HepG2 (cell line): ENCODE results near the gene AKIP1. TPM values are rescaled to one million over a fixed set of nuclear protein-coding genes. Genes with fewer than 3 reads are reported as not detected.

Source experiments
- ATAC-seq: fragments of 200-7000 bp; cut with Tn5 transposase; 3 replicates; pipeline ENCODE4 v1.9.1; 2020; ENCODE audit warnings: mild to moderate bottlenecking, moderate library complexity
- BruUV-seq: library from RNA; stranded (reverse); fragments of 400-500 nt; replicated peaks from 2 replicates; lab custom pipeline; 2021; lab: Mats Ljungman, UMichigan
- CTCF ChIA-PET: fragments of 300-600 bp; formaldehyde crosslinking; extraction: SDS; loops from one replicate; lab custom pipeline; 2021; ENCODE audit warnings: low total read pairs, inconsistent platforms, low intra/inter-chr PET ratio; lab: Yijun Ruan, JAX
- POLR2A ChIA-PET: fragments of 350-600 bp; sonication (Branson Sonifier 250); formaldehyde crosslinking; loops from one replicate; lab custom pipeline; 2020; ENCODE audit warnings: antibody characterized with exemption, inconsistent platforms; lab: Yijun Ruan, JAX
- DNase-seq: peaks from one replicate; pipeline ENCODE4 v3.0.0-alpha.2; 2015; ENCODE audit warnings: low spot score
- FAIRE-seq: peaks from 3 replicates; lab custom pipeline; 2011; peaks lifted over from hg19 to GRCh38; lab: Jason Lieb, UNC
- H2AFZ ChIP-seq: one replicate; pipeline ENCODE4 v1.6.1; 2011; ENCODE audit warnings: low read length, inconsistent platforms
- H3K27ac ChIP-seq: fragments of 300-600 bp; 3 replicates; pipeline ENCODE4 v1.8.0; 2011; ENCODE audit warnings: mixed run types, mild to moderate bottlenecking, mixed read lengths, low read length, inconsistent platforms; ENCODE audit not compliant: insufficient read depth; ENCODE audit errors: extremely low read length
- H3K27me3 ChIP-seq, 2 experiments: fragments of 200-600 bp in 1 of 2; 2 replicates in 1 of 2; 3 replicates in 1 of 2; pipeline versions ENCODE4 v1.6.0 to v1.8.0; 2011; ENCODE audit warnings: low read length in 2 of 2, mild to moderate bottlenecking in 2 of 2, moderate library complexity in 2 of 2, inconsistent platforms in 1 of 2; ENCODE audit not compliant: insufficient read depth in 2 of 2, control insufficient read depth in 1 of 2
- H3K36me3 ChIP-seq, 2 experiments: fragments of 200-600 bp in 1 of 2; replicated peaks in 1 of 2; 2 replicates in 1 of 2; 3 replicates in 1 of 2; pipeline versions ENCODE4 v1.5.1 to v1.8.0; 2011; ENCODE audit warnings: low read length in 2 of 2, inconsistent platforms in 1 of 2; ENCODE audit not compliant: insufficient read depth in 2 of 2, control insufficient read depth in 1 of 2
- H3K4me1 ChIP-seq: 2 replicates; pipeline ENCODE4 v1.5.1; 2012; ENCODE audit warnings: low read length, inconsistent platforms; ENCODE audit not compliant: insufficient read depth
- H3K4me2 ChIP-seq: 2 replicates; pipeline ENCODE4 v1.6.0; 2011; ENCODE audit warnings: low read depth, low read length, inconsistent platforms
- H3K4me3 ChIP-seq, 3 experiments: fragments of 200-600 bp in 1 of 3; sonication (generic), shearing (Covaris generic) in 1 of 3; replicated peaks in 1 of 3; 2 replicates each; pipeline ENCODE4 v1.5.1; 2011 to 2016; ENCODE audit warnings: low read length in 3 of 3, inconsistent platforms in 2 of 3, low read depth in 2 of 3, mild to moderate bottlenecking in 2 of 3, control low read depth in 1 of 3, mixed read lengths in 1 of 3; ENCODE audit not compliant: insufficient read depth in 1 of 3
- H3K79me2 ChIP-seq: one replicate; pipeline ENCODE4 v1.6.1; 2011; ENCODE audit warnings: low read length, inconsistent platforms; ENCODE audit not compliant: insufficient read depth
- H3K9ac ChIP-seq: 2 replicates; pipeline ENCODE4 v1.6.0; 2011; ENCODE audit warnings: mild to moderate bottlenecking, low read depth, low read length, inconsistent platforms; ENCODE audit not compliant: insufficient read depth
- H3K9me3 ChIP-seq: 2 replicates; pipeline ENCODE4 v1.5.1; 2012; ENCODE audit warnings: mild to moderate bottlenecking, low read length
- H4K20me1 ChIP-seq: 2 replicates; pipeline ENCODE4 v1.6.0; 2011; ENCODE audit warnings: inconsistent platforms, mild to moderate bottlenecking, low read length, moderate library complexity; ENCODE audit not compliant: insufficient read depth
- DDIT3 ChIP-seq: sonication (generic); formaldehyde crosslinking; IDR thresholded peaks from 2 replicates; pipeline ENCODE4 v1.4.0; 2020; ENCODE audit warnings: mild to moderate bottlenecking, missing genetic modification reagents
- EZH2 ChIP-seq: conservative IDR thresholded peaks from 2 replicates; pipeline ENCODE4 v1.6.1; 2012; ENCODE audit warnings: mild to moderate bottlenecking, low read depth, low read length, moderate library complexity
- HOXA9 ChIP-seq: sonication (generic); formaldehyde crosslinking; IDR thresholded peaks from 2 replicates; pipeline ENCODE4 v1.8.1; 2022; ENCODE audit warnings: missing genetic modification reagents, mild to moderate bottlenecking, moderate library complexity, borderline replicate concordance
- ISX ChIP-seq: sonication (generic); formaldehyde crosslinking; conservative IDR thresholded peaks from 2 replicates; pipeline ENCODE4 v1.5.0; 2020; ENCODE audit warnings: missing genetic modification reagents
- WGBS: methylation state at CpG from one replicate; pipeline ENCODE4 v1.1.6; 2017; ENCODE audit warnings: low lambda C conversion rate; 5-methylcytosine and 5-hydroxymethylcytosine counted together
- in situ Hi-C: cut with HindIII; loops from 2 replicates; pipeline ENCODE4 v1.10.0; 2017; ENCODE audit warnings: low pct_unique_long_range_greater_than_20kb; ENCODE audit not compliant: extremely low pct_ligation_motif_present
- intact Hi-C: fragments of 100-400 bp; cut with micrococcal nuclease; formaldehyde crosslinking; loops from one replicate; pipeline ENCODE4 v1.10.0; 2022; ENCODE audit not compliant: unreplicated experiment
- polyA plus RNA-seq, 8 experiments: library from polyadenylated mRNA; depleted of rRNA in 3 of 8; stranded (reverse) in 7 of 8; unstranded in 1 of 8; fragments of >200 nt; fragmentation: Illumina TruSeq in 4 of 8; extraction: Trizol in 4 of 8; gene quantifications; 2 replicates each; pipeline versions ENCODE4 v1.2.1 to v1.2.3, GENCODE V29; 2011 to 2016; ENCODE audit warnings: low read depth in 4 of 8, missing spikeins in 1 of 8, mixed read lengths in 1 of 8; ENCODE audit not compliant: insufficient read depth in 1 of 8
- total RNA-seq, 5 experiments: library from RNA; depleted of rRNA; stranded (reverse); fragments of >200 nt; fragmentation: Illumina TruSeq; extraction: Trizol; gene quantifications; 2 replicates each; pipeline ENCODE4 v1.2.3, GENCODE V29; 2016; ENCODE audit warnings: low read depth in 1 of 5

Gene AKIP1
- total and polyA plus RNA-seq, 2 of the 13 experiments (the other 11 are each of a cell fraction or from before 2014, with no cell fraction given) = 10.0 to 20.3 TPM

- H3K27ac ChIP-seq = no peak overlapping the region
- BruUV-seq = no TSS peak
- no peak for DNase-seq
- H3K27me3 ChIP-seq = peaks cover 0 to 13% of the 10 kb centered on the region in 2 experiments; a peak in 3 of 5 replicates
- no peak overlapping the region for H3K9ac ChIP-seq
- intact Hi-C loops (no loop called here), in situ Hi-C loops (no loop called here)
- no peak for ATAC-seq
- no peaks in the 10 kb centered on the region for H3K79me2 ChIP-seq
- ChIA-PET CTCF (no interaction called here), POLR2A (no interaction called here)
- no peak overlapping the region for H3K4me3 ChIP-seq
- H3K36me3 ChIP-seq = no peaks in the 10 kb centered on the region
- H4K20me1 ChIP-seq = no peaks in the 10 kb centered on the region
- H3K9me3 ChIP-seq = no peaks in the 10 kb centered on the region
- FAIRE-seq = no peak
- no peak overlapping the region for H2AFZ ChIP-seq
- no peak for TF ChIP-seq EZH2
- peaks cover 21% of the 10 kb centered on the region for H3K4me1 ChIP-seq
- no peak overlapping the region for H3K4me2 ChIP-seq
These were observed 45.7 kb upstream of the AKIP1 start for GRCh38 chr11:8865304-8865703.

- DNase-seq = no peak
- H3K4me1 ChIP-seq = peaks cover 32% of the 10 kb centered on the region
- no peaks in the 10 kb centered on the region for H3K79me2 ChIP-seq
- H2AFZ ChIP-seq = no peak overlapping the region
- no peak for TF ChIP-seq ISX (CRISPR knock-in tag)
- no peak for TF ChIP-seq DDIT3
- no peak for TF ChIP-seq HOXA9 (CRISPR knock-in tag)
- no peak overlapping the region for H3K27ac ChIP-seq
- intact Hi-C loops (no loop called here), in situ Hi-C loops (no loop called here)
- no peaks in the 10 kb centered on the region for H3K9me3 ChIP-seq
- H3K4me3 ChIP-seq = no peak overlapping the region
- H3K4me2 ChIP-seq = no peak overlapping the region
- no peak overlapping the region for H3K9ac ChIP-seq
- ChIA-PET CTCF (no interaction called here), POLR2A (no interaction called here)
- H3K36me3 ChIP-seq = no peaks in the 10 kb centered on the region
- H4K20me1 ChIP-seq = no peaks in the 10 kb centered on the region
- no peak for FAIRE-seq
- ATAC-seq = no peak
- BruUV-seq = no TSS peak
- H3K27me3 ChIP-seq = peaks cover 0 to 14% of the 10 kb centered on the region in 2 experiments; a peak in 3 of 5 replicates
- WGBS = 51% methylated on average over 6 of the region's 6 CpGs
These were observed 44.0 kb upstream of the AKIP1 start for GRCh38 chr11:8867035-8867434.
